H1 (cell line): ENCODE data around the gene CABLES2. TPM values are rescaled to one million over a fixed set of nuclear protein-coding genes. Genes with fewer than 3 reads are reported as not detected.
A peak's percentile ranks its signal among the peaks of the same experiment; 100 is the strongest.

Source experiments
- CTCF ChIA-PET: fragments of 300-600 bp; sonication (Branson Sonifier 250); formaldehyde crosslinking; loops from one replicate; lab custom pipeline; 2021; ENCODE audit not compliant: partially characterized antibody; lab: Charles Lee
- POLR2A ChIA-PET: fragments of 300-600 bp; sonication (Branson Sonifier 250); formaldehyde crosslinking; loops from one replicate; lab custom pipeline; 2021; ENCODE audit warnings: inconsistent platforms; ENCODE audit not compliant: partially characterized antibody; lab: Charles Lee
- DNase-seq, 2 experiments: peaks; one replicate each; pipeline versions ENCODE4 v3.0.0 to v3.0.0-alpha.2; 2010 to 2022; ENCODE audit warnings: low spot score in 2 of 2, low read depth in 1 of 2, mixed read lengths in 1 of 2
- FAIRE-seq: peaks from 2 replicates; lab custom pipeline; 2011; peaks lifted over from hg19 to GRCh38; lab: Jason Lieb, UNC
- H2AFZ ChIP-seq: 2 replicates; pipeline ENCODE4 v1.8.1; 2012; ENCODE audit warnings: low read length, inconsistent platforms
- H2AK5ac ChIP-seq: 2 replicates; pipeline ENCODE4 v1.6.1; 2013; ENCODE audit warnings: low read depth, low read length
- H2BK120ac ChIP-seq: replicated peaks from 2 replicates; pipeline ENCODE3; 2013; ENCODE audit warnings: low read depth, low read length, inconsistent platforms
- H2BK12ac ChIP-seq: 2 replicates; pipeline ENCODE4 v1.6.1; 2013; ENCODE audit warnings: low read depth, low read length
- H2BK15ac ChIP-seq: 2 replicates; pipeline ENCODE4 v1.6.1; 2013; ENCODE audit warnings: low read length
- H2BK20ac ChIP-seq: 2 replicates; pipeline ENCODE4 v1.6.1; 2013; ENCODE audit warnings: low read length
- H2BK5ac ChIP-seq: 2 replicates; pipeline ENCODE4 v1.6.1; 2013; ENCODE audit warnings: low read depth, low read length
- H3K14ac ChIP-seq: 2 replicates; pipeline ENCODE4 v1.6.1; 2013; ENCODE audit warnings: inconsistent platforms; ENCODE audit not compliant: insufficient read length
- H3K18ac ChIP-seq: 2 replicates; pipeline ENCODE4 v1.6.1; 2013; ENCODE audit warnings: low read length; ENCODE audit errors: extremely low read depth
- H3K23ac ChIP-seq: 2 replicates; pipeline ENCODE4 v1.6.1; 2013; ENCODE audit warnings: inconsistent platforms; ENCODE audit not compliant: insufficient read length
- H3K23me2 ChIP-seq: 2 replicates; pipeline ENCODE4 v1.6.1; 2013; ENCODE audit warnings: low read depth, low read length
- H3K27ac ChIP-seq: 2 replicates; pipeline ENCODE4 v1.6.1; 2011; ENCODE audit warnings: low read depth, low read length, inconsistent platforms
- H3K27me3 ChIP-seq, 4 experiments: replicated peaks in 1 of 4; 1 replicate in 1 of 4; 2 replicates in 3 of 4; pipeline versions ENCODE4 v1.6.1 to v1.8.1; 2011 to 2013; ENCODE audit warnings: low read length in 3 of 4, mild to moderate bottlenecking in 3 of 4, inconsistent platforms in 2 of 4, mixed read lengths in 2 of 4, moderate library complexity in 1 of 4; ENCODE audit not compliant: control insufficient read depth in 3 of 4, insufficient read depth in 3 of 4; ENCODE audit errors: extremely low read depth in 1 of 4
- H3K36me3 ChIP-seq, 4 experiments: 2 replicates each; pipeline versions ENCODE4 v1.6.1 to v1.8.1; 2011 to 2013; ENCODE audit warnings: mild to moderate bottlenecking in 4 of 4, low read length in 3 of 4, moderate library complexity in 2 of 4, control low read depth in 1 of 4, inconsistent platforms in 1 of 4; ENCODE audit not compliant: insufficient read depth in 4 of 4, control insufficient read depth in 2 of 4
- H3K4ac ChIP-seq: replicated peaks from 2 replicates; pipeline ENCODE3; 2013; ENCODE audit warnings: low read length, low read depth, mixed read lengths, inconsistent platforms; ENCODE audit not compliant: insufficient read length
- H3K4me1 ChIP-seq, 4 experiments: replicated peaks in 1 of 4; 1 replicate in 1 of 4; 2 replicates in 3 of 4; pipeline versions ENCODE4 v1.6.1 to v1.8.1; 2011 to 2013; ENCODE audit warnings: low read length in 3 of 4, inconsistent platforms in 2 of 4, mixed read lengths in 1 of 4; ENCODE audit not compliant: insufficient read depth in 4 of 4, control insufficient read depth in 3 of 4
- H3K4me2 ChIP-seq, 2 experiments: 2 replicates each; pipeline versions ENCODE4 v1.6.1 to v1.8.1; 2011 to 2013; ENCODE audit warnings: low read depth in 2 of 2, low read length in 2 of 2, control low read depth in 1 of 2, inconsistent platforms in 1 of 2, mild to moderate bottlenecking in 1 of 2; ENCODE audit not compliant: insufficient read depth in 1 of 2
- H3K4me3 ChIP-seq, 4 experiments: fragments of 200-600, 300-600 bp in 1 of 4; sonication (generic), shearing (Covaris generic), sonication (Bioruptor Twin) in 1 of 4; 2 replicates each; pipeline versions ENCODE4 v1.5.1 to v1.8.1; 2011 to 2016; ENCODE audit warnings: low read length in 4 of 4, low read depth in 3 of 4, control low read depth in 2 of 4, inconsistent platforms in 2 of 4, mild to moderate bottlenecking in 2 of 4, mixed read lengths in 1 of 4, moderate library complexity in 1 of 4; ENCODE audit not compliant: insufficient read depth in 2 of 4; ENCODE audit errors: extremely low read depth in 1 of 4
- H3K56ac ChIP-seq: replicated peaks from 2 replicates; pipeline ENCODE3; 2013; ENCODE audit warnings: low read depth, mild to moderate bottlenecking, mixed read lengths, low read length, inconsistent platforms; ENCODE audit not compliant: insufficient read length
- H3K79me1 ChIP-seq: 2 replicates; pipeline ENCODE4 v1.6.1; 2013; ENCODE audit warnings: low read depth, low read length, control low read depth
- H3K79me2 ChIP-seq, 2 experiments: 2 replicates each; pipeline versions ENCODE4 v1.6.1 to v1.8.1; 2012 to 2013; ENCODE audit warnings: low read length in 2 of 2, mild to moderate bottlenecking in 2 of 2, inconsistent platforms in 1 of 2; ENCODE audit not compliant: insufficient read depth in 2 of 2, control insufficient read depth in 1 of 2
- H3K9ac ChIP-seq, 4 experiments: replicated peaks in 1 of 4; 1 replicate in 1 of 4; 2 replicates in 3 of 4; pipeline versions ENCODE4 v1.6.1 to v1.8.1; 2011 to 2013; ENCODE audit warnings: low read depth in 3 of 4, low read length in 3 of 4, control low read depth in 2 of 4, mild to moderate bottlenecking in 2 of 4, moderate library complexity in 2 of 4, inconsistent platforms in 1 of 4; ENCODE audit errors: extremely low read depth in 1 of 4
- H3K9me3 ChIP-seq, 2 experiments: 2 replicates each; pipeline versions ENCODE4 v1.6.1 to v1.8.1; 2012 to 2013; ENCODE audit warnings: mild to moderate bottlenecking in 2 of 2, moderate library complexity in 2 of 2, control low read depth in 1 of 2, inconsistent platforms in 1 of 2, low read depth in 1 of 2, low read length in 1 of 2, mixed read lengths in 1 of 2; ENCODE audit not compliant: insufficient read depth in 2 of 2
- H4K20me1 ChIP-seq, 2 experiments: replicated peaks in 1 of 2; 2 replicates each; pipeline versions ENCODE3 to v1.8.1; 2011 to 2013; ENCODE audit warnings: inconsistent platforms in 2 of 2, low read length in 2 of 2, mild to moderate bottlenecking in 1 of 2; ENCODE audit not compliant: insufficient read depth in 2 of 2, control insufficient read depth in 1 of 2
- H4K5ac ChIP-seq: 2 replicates; pipeline ENCODE4 v1.6.1; 2013; ENCODE audit warnings: low read length, low read depth, mixed read lengths, inconsistent platforms; ENCODE audit not compliant: insufficient read length
- H4K8ac ChIP-seq: 2 replicates; pipeline ENCODE4 v1.8.0; 2013; ENCODE audit warnings: mild to moderate bottlenecking, moderate library complexity, low read length, inconsistent platforms; ENCODE audit not compliant: insufficient read depth; ENCODE audit errors: extremely low read depth
- H4K91ac ChIP-seq: replicated peaks from 2 replicates; pipeline ENCODE3; 2013; ENCODE audit warnings: low read length, mixed read lengths, inconsistent platforms; ENCODE audit not compliant: insufficient read length
- JUN ChIP-seq: IDR thresholded peaks from 2 replicates; pipeline ENCODE4 v1.6.1; 2011; ENCODE audit warnings: low read depth, mild to moderate bottlenecking, improper control_type of control experiment, low read length
- RNF2 ChIP-seq: fragments of 200-900, 300-1000 bp; sonication (generic); IDR thresholded peaks from 2 replicates; pipeline ENCODE4 v1.7.1; 2016; ENCODE audit warnings: borderline replicate concordance, low read depth, mild to moderate bottlenecking, antibody characterized with exemption, low read length; ENCODE audit not compliant: poor library complexity, severe bottlenecking; ENCODE audit errors: missing control alignments
- SAP30 ChIP-seq: fragments of 300-600 bp; sonication (generic); IDR thresholded peaks from 2 replicates; pipeline ENCODE4 v1.7.1; 2012; ENCODE audit warnings: low read length, moderate library complexity, mild to moderate bottlenecking, inconsistent platforms; ENCODE audit not compliant: insufficient read depth, insufficient replicate concordance
- SP1 ChIP-seq: IDR thresholded peaks from 2 replicates; pipeline ENCODE4 v1.6.1; 2011; ENCODE audit warnings: low read depth, low read length
- WGBS, 2 experiments: shearing (Covaris generic) in 1 of 2; methylation state at CpG; one replicate each; pipeline versions ENCODE4 v1.1.6 to v1.1.7; 2013 to 2015; ENCODE audit warnings: low lambda C conversion rate in 2 of 2, mixed read lengths in 2 of 2, inconsistent platforms in 1 of 2, low coverage in 1 of 2, missing lambda C conversion rate in 1 of 2; ENCODE audit not compliant: insufficient replicate concordance in 2 of 2, insufficient coverage in 1 of 2, insufficient read length in 1 of 2; ENCODE audit errors: extremely low coverage in 1 of 2, missing lambda C conversion rate in 1 of 2; 5-methylcytosine and 5-hydroxymethylcytosine counted together
- polyA plus RNA-seq, 7 experiments: library from polyadenylated mRNA; depleted of rRNA in 3 of 7; stranded (reverse) in 5 of 7; unstranded in 2 of 7; fragments of >200 nt in 5 of 7; fragments of 200-250 nt in 2 of 7; gene quantifications; 1 replicate in 5 of 7; 2 replicates in 1 of 7; 4 replicates in 1 of 7; pipeline versions ENCODE4 v1.2.1 to v1.2.3, GENCODE V29; 2011 to 2013; ENCODE audit warnings: missing spikeins in 2 of 7, mixed read lengths in 2 of 7
- total RNA-seq: library from RNA; stranded (reverse); fragmentation: NEBNext Ultra II Directional; extraction: Animal tissue kit (Norgen Biotek cat#: 25700); gene quantifications from 2 replicates; pipeline ENCODE4 v1.2.1, GENCODE V29; 2021
- TF ChIP-seq, protein P1 (sequence below): IDR thresholded peaks from 2 replicates; pipeline ENCODE4 v1.6.1; 2012; ENCODE audit warnings: inconsistent platforms

Gene CABLES2
- total and polyA plus RNA-seq, 2 of the 8 experiments (the other 6 are each of a cell fraction or from before 2014, with no cell fraction given): 8.0 to 8.8 TPM

GRCh38 chr20:62370807-62371587, 36.1 kb downstream of the CABLES2 start:
- peak overlapping the region; percentile 60; the same call in 1 of the 2 replicates for H2BK5ac ChIP-seq
- POLR2A ChIA-PET: interaction anchor here (1.3 to 12.6 kb wide), 7 partner anchors 7 to 66 kb away, joined by 3 to 213 read pairs (median 29); partner anchors contain the start of genes ADRM1 and RPS21
- no peak overlapping the region for H3K14ac ChIP-seq
- peak overlapping the region; percentile 61; the same call in 1 of the 2 replicates for H2BK15ac ChIP-seq
- peak overlapping the region; percentile 75; the same call in 1 of the 2 replicates for H2BK12ac ChIP-seq
- CTCF ChIA-PET: interaction anchor here (0.9 to 10.9 kb wide), 7 partner anchors 9 to 43 kb away, joined by 3 to 212 read pairs (median 4); partner anchors contain the start of gene RPS21
- H3K56ac ChIP-seq: no peak overlapping the region
- H4K91ac ChIP-seq: peak overlapping the region; percentile 84
- no peak for FAIRE-seq
- no peaks in the 10 kb centered on the region; a peak in 1 of 8 replicates for H3K36me3 ChIP-seq
- peaks cover 8 to 49% (median 42%) of the 10 kb centered on the region in 4 experiments for H3K4me1 ChIP-seq
- TF ChIP-seq, protein P1, sequence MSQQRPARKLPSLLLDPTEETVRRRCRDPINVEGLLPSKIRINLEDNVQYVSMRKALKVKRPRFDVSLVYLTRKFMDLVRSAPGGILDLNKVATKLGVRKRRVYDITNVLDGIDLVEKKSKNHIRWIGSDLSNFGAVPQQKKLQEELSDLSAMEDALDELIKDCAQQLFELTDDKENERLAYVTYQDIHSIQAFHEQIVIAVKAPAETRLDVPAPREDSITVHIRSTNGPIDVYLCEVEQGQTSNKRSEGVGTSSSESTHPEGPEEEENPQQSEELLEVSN: peak; percentile 45; the same call in 1 of the 2 replicates
- TF ChIP-seq JUN (no peak), SP1 (no peak), RNF2 (no peak), SAP30 (no peak)
- no peak overlapping the region for H3K23ac ChIP-seq
- H2AFZ ChIP-seq: no peak overlapping the region
- H4K8ac ChIP-seq: peak overlapping the region; percentile 62; the same call in 1 of the 2 replicates
- H3K18ac ChIP-seq: no peak overlapping the region; the same call in none of the 2 replicates
- no peaks in the 10 kb centered on the region; the same call in 1 of the 2 replicates for H3K79me1 ChIP-seq
- no peaks in the 10 kb centered on the region for H4K20me1 ChIP-seq
- peak overlapping the region; percentile 38 for H3K4ac ChIP-seq
- 86% methylated on average over 18 of the region's 18 CpGs; no CpG with 5 or more reads in 1 of the 2 experiments for WGBS, 2 experiments
- no peak overlapping the region for H3K9ac ChIP-seq
- H4K5ac ChIP-seq: no peak overlapping the region
- no peaks in the 10 kb centered on the region for H3K9me3 ChIP-seq
- no peak overlapping the region for H3K4me2 ChIP-seq
- H2BK20ac ChIP-seq: no peak overlapping the region
- DNase-seq: no peak
- H3K4me3 ChIP-seq: no peak overlapping the region
- H3K27me3 ChIP-seq: no peaks in the 10 kb centered on the region
- 0 out of 2 replicates have a peak overlapping the region, but pooled peaks have one; percentile 4 for H2AK5ac ChIP-seq
- peaks cover 10% of the 10 kb centered on the region for H3K23me2 ChIP-seq
- H3K79me2 ChIP-seq: peaks cover 0 to 7% of the 10 kb centered on the region in 2 experiments; a peak in 1 of 4 replicates
- no peak overlapping the region for H3K27ac ChIP-seq
- no peak overlapping the region for H2BK120ac ChIP-seq
